HepG2 (cell line): Measurements from ENCODE around the gene FN1. TPM values are rescaled to one million over a fixed set of nuclear protein-coding genes. Genes with fewer than 3 reads are reported as not detected.

ENCODE experiments used
- AGO2 ChIP-seq: fragments of 200-400 bp; formaldehyde crosslinking; optimal IDR thresholded peaks from 2 replicates; pipeline ENCODE3; 2017; ENCODE audit warnings: mild to moderate bottlenecking, low read depth, low read length, moderate library complexity
- BCL6 ChIP-seq: IDR thresholded peaks from 2 replicates; pipeline ENCODE4 v1.6.1; 2016; ENCODE audit warnings: missing genetic modification reagents, missing compliant biosample characterization
- CSRNP1 ChIP-seq: sonication (generic); formaldehyde crosslinking; IDR thresholded peaks from 2 replicates; pipeline ENCODE4 v1.8.1; 2023; ENCODE audit warnings: mild to moderate bottlenecking, missing genetic modification reagents
- ERF ChIP-seq: IDR thresholded peaks from 2 replicates; pipeline ENCODE4 v1.6.1; 2018; ENCODE audit warnings: missing biosample characterization, missing genetic modification reagents
- FOXC1 ChIP-seq: sonication (generic); formaldehyde crosslinking; IDR thresholded peaks from 2 replicates; pipeline ENCODE4 v1.8.0; 2022; ENCODE audit warnings: mild to moderate bottlenecking, missing genetic modification reagents, borderline replicate concordance
- HNRNPL ChIP-seq: fragments of 200-400 bp; formaldehyde crosslinking; IDR thresholded peaks from 2 replicates; pipeline ENCODE4 v1.6.1; 2017; ENCODE audit warnings: mild to moderate bottlenecking, low read depth, low read length
- IRF1 ChIP-seq: sonication (generic); formaldehyde crosslinking; IDR thresholded peaks from 2 replicates; pipeline ENCODE4 v1.4.0; 2020; ENCODE audit warnings: low read depth, mild to moderate bottlenecking, missing genetic modification reagents
- PAF1 ChIP-seq: IDR thresholded peaks from 2 replicates; pipeline ENCODE4 v1.6.1; 2016; ENCODE audit warnings: missing genetic modification reagents, missing compliant biosample characterization
- RBFOX2 ChIP-seq: fragments of 200-400 bp; formaldehyde crosslinking; IDR thresholded peaks from 2 replicates; pipeline ENCODE4 v1.6.1; 2017; ENCODE audit warnings: low read depth, mild to moderate bottlenecking, low read length
- SRSF4 ChIP-seq: fragments of 200-400 bp; formaldehyde crosslinking; IDR thresholded peaks from one replicate; pipeline ENCODE4 v1.6.1; 2018; ENCODE audit warnings: mild to moderate bottlenecking, low read depth, low read length, moderate library complexity; ENCODE audit not compliant: poor library complexity, severe bottlenecking
- ZBTB34 ChIP-seq: sonication (generic); formaldehyde crosslinking; IDR thresholded peaks from 2 replicates; pipeline ENCODE4 v1.8.0; 2022; ENCODE audit warnings: mild to moderate bottlenecking, missing genetic modification reagents
- polyA plus RNA-seq, 8 experiments: library from polyadenylated mRNA; depleted of rRNA in 3 of 8; stranded (reverse) in 7 of 8; unstranded in 1 of 8; fragments of >200 nt; fragmentation: Illumina TruSeq in 4 of 8; extraction: Trizol in 4 of 8; gene quantifications; 2 replicates each; pipeline versions ENCODE4 v1.2.1 to v1.2.3, GENCODE V29; 2011 to 2016; ENCODE audit warnings: low read depth in 4 of 8, missing spikeins in 1 of 8, mixed read lengths in 1 of 8; ENCODE audit not compliant: insufficient read depth in 1 of 8
- total RNA-seq, 5 experiments: library from RNA; depleted of rRNA; stranded (reverse); fragments of >200 nt; fragmentation: Illumina TruSeq; extraction: Trizol; gene quantifications; 2 replicates each; pipeline ENCODE4 v1.2.3, GENCODE V29; 2016; ENCODE audit warnings: low read depth in 1 of 5

Gene FN1
- total and polyA plus RNA-seq, 2 of the 13 experiments (the other 11 are each of a cell fraction or from before 2014, with no cell fraction given) = 1,847 to 6,471 TPM

GRCh38 chr2:215382480-215382879 lies 53.4 kb downstream of the FN1 start (continued):
- no peak for TF ChIP-seq IRF1 (CRISPR knock-in tag)
- TF ChIP-seq SRSF4 = peak; percentile 46
- no peak for TF ChIP-seq ZBTB34 (CRISPR knock-in tag)
- TF ChIP-seq ERF (CRISPR knock-in tag) = no peak
- peak; percentile 79 for TF ChIP-seq AGO2
- TF ChIP-seq PAF1 (CRISPR knock-in tag) = peak; percentile 33; the same call in 1 of the 2 replicates
- no peak for TF ChIP-seq BCL6
- TF ChIP-seq HNRNPL = 0 out of 2 replicates have a peak, but pooled peaks have one; percentile 13
- TF ChIP-seq FOXC1 = no peak
- TF ChIP-seq RBFOX2 = peak; percentile 56
- no peak for TF ChIP-seq CSRNP1
